Adrenal gland (tissue), 19 donors: ENCODE measurements around the gene PDE8A. TPM values are rescaled to one million over a fixed set of nuclear protein-coding genes. Genes with fewer than 3 reads are reported as not detected.
A peak's percentile ranks its signal among the peaks of the same experiment; 100 is the strongest.

Experiments
- DNase-seq, 7 donors: peaks; one replicate each; pipeline ENCODE4 v3.0.0-alpha.2; 2019 to 2020
- H3K27ac ChIP-seq, 5 donors: fragments of 200-600 bp; sonication (generic) in 4 of 5; 1 replicate in 3 of 5; 2 replicates in 2 of 5; pipeline versions ENCODE4 v1.5.1 to v1.8.0; 2016 to 2020; ENCODE audit warnings: mild to moderate bottlenecking in 1 of 5
- H3K27me3 ChIP-seq: fragments of 200-600 bp; 2 replicates; pipeline ENCODE4 v1.8.0; 2021
- H3K36me3 ChIP-seq, 2 donors: fragments of 200-600 bp; replicated peaks in 1 of 2; 1 replicate in 1 of 2; 2 replicates in 1 of 2; pipeline versions ENCODE4 v1.5.1 to v1.8.0; 2018 to 2022
- H3K4me1 ChIP-seq, 2 donors: fragments of 200-600 bp; replicated peaks in 1 of 2; 1 replicate in 1 of 2; 2 replicates in 1 of 2; pipeline versions ENCODE4 v1.5.1 to v1.8.0; 2018 to 2021
- H3K4me3 ChIP-seq, 4 donors: fragments of 200-600 bp; sonication (generic) in 3 of 4; one replicate each; pipeline ENCODE4 v1.5.1; 2016 to 2018
- H3K9me3 ChIP-seq, 3 donors: fragments of 200-600 bp; sonication (generic) in 1 of 3; replicated peaks in 1 of 3; 1 replicate in 2 of 3; 2 replicates in 1 of 3; pipeline versions ENCODE4 v1.5.1 to v1.8.0; 2016 to 2021
- CTCF ChIP-seq, 6 experiments: fragments of 450-650 bp in 4 of 6; fragments of 200-600 bp in 2 of 6; sonication (generic) in 1 of 6; IDR thresholded peaks; 1 replicate in 5 of 6; 2 replicates in 1 of 6; pipeline versions ENCODE4 v1.5.1 to v1.8.0; 2016 to 2021; ENCODE audit warnings: antibody characterized with exemption in 6 of 6, mild to moderate bottlenecking in 2 of 6, moderate library complexity in 1 of 6
- POLR2A ChIP-seq, 2 donors: fragments of 450-650 bp; IDR thresholded peaks; one replicate each; pipeline ENCODE4 v1.6.1; 2017; ENCODE audit warnings: antibody characterized with exemption in 2 of 2, mild to moderate bottlenecking in 2 of 2, moderate library complexity in 1 of 2
- WGBS, 4 donors: extraction: QIAGEN DNeasy Blood & Tissue Kit in 2 of 4; methylation state at CpG; one replicate each; pipeline versions ENCODE4 v1.1.5 to v1.1.7; 2013 to 2017; 5-methylcytosine and 5-hydroxymethylcytosine counted together
- intact Hi-C, 2 donors: fragments of 100-400 bp; cut with DNase I; formaldehyde crosslinking; loops; one replicate each; pipeline versions ENCODE4 v1.14.1 to v1.15.0; 2022 to 2023
- long read RNA-seq, 10 donors: library from polyadenylated mRNA in 3 of 10; unstranded in 2 of 10; stranded (forward) in 1 of 10; transcript quantifications; one replicate each; pipeline ENCODE4 v2.0.0 and lab custom pipeline, GENCODE V29; 2021 to 2026
- polyA plus RNA-seq, 3 donors: library from polyadenylated mRNA; stranded (reverse); fragments of 200-250 nt in 2 of 3; fragments of 350-450 nt in 1 of 3; fragmentation: Illumina TruSeq in 1 of 3; extraction: RNeasy Lipid Tissue Mini Kit (QIAGEN cat#74804) in 1 of 3; gene quantifications; one replicate each; pipeline ENCODE4 v1.2.3, GENCODE V29; 2013 to 2014
- total RNA-seq, 9 donors: library from RNA; depleted of rRNA in 4 of 9; stranded (reverse); fragments of >200 nt in 4 of 9; fragments of 120-200 nt in 1 of 9; fragmentation: NEBNext Ultra II Directional in 1 of 9; extraction: Animal tissue kit (Norgen Biotek cat#: 25700) in 1 of 9; gene quantifications; one replicate each; pipeline versions ENCODE4 v1.1.0 to v1.2.4, GENCODE V29; 2013 to 2023
- donor health status: healthy with polysubstance abuse.
- donor health status: Bipolar disorder and iron deficiency.
- donor health status: DM: yes; HTN: yes; CAD: no.
- donor health status: DM: no; HTN: no; CAD: no.
- donor health status: DM: no; HTN: no; CAD: no.
- donor health status: DM: yes; HTN: yes; CAD: no.

Gene PDE8A
- total RNA-seq: 100 to 1,000 TPM in 1 of 9 donors, 10 to 100 TPM in 8; 47.3 to 103 (median 62.2) TPM
- 100 to 1,000 TPM in 1 of 3 donors, 10 to 100 TPM in 2; 83.9 to 123 (median 85.5) TPM for polyA plus RNA-seq
- long read RNA-seq, donor 1, partial matches to known transcripts: 22 of 26 reads
- long read RNA-seq, donor 1, other reads (novel, unspliced or antisense): 0 of 26 reads
- long read RNA-seq, donor 2, partial matches to known transcripts: 0 of 3 reads
- long read RNA-seq, donor 2, other reads (novel, unspliced or antisense): 0 of 3 reads
- long read RNA-seq, donor 3, partial matches to known transcripts: 18 of 23 reads
- long read RNA-seq, donor 3, other reads (novel, unspliced or antisense): 0 of 23 reads
- long read RNA-seq, donor 4, partial matches to known transcripts: 2 of 4 reads
- long read RNA-seq, donor 4, other reads (novel, unspliced or antisense): 1 of 4 reads
- long read RNA-seq, donor 5, transcript PDE8A-203 (22 exons, 3,912 nt): major isoform, 52 of 77 reads
- long read RNA-seq, donor 5, partial matches to known transcripts: 7 of 77 reads
- long read RNA-seq, donor 5, other reads (novel, unspliced or antisense): 16 of 77 reads
- long read RNA-seq, donor 6, partial matches to known transcripts: 4 of 7 reads
- long read RNA-seq, donor 6, other reads (novel, unspliced or antisense): 3 of 7 reads
- long read RNA-seq, donor 7, partial matches to known transcripts: 0 of 2 reads
- long read RNA-seq, donor 7, other reads (novel, unspliced or antisense): 0 of 2 reads
- long read RNA-seq, donor 8, partial matches to known transcripts: 25 of 28 reads
- long read RNA-seq, donor 8, other reads (novel, unspliced or antisense): 0 of 28 reads
- long read RNA-seq, donor 9, partial matches to known transcripts: 0 of 4 reads
- long read RNA-seq, donor 9, other reads (novel, unspliced or antisense): 0 of 4 reads
- long read RNA-seq, donor 10: 0 reads

GRCh38 chr15:84981711-84982300 is at the start of gene PDE8A:
TSS of gene PDE8A (plus strand) at chr15:84981856. CDS start at chr15:84982163, 307 bp downstream.
- DNase-seq: peak; percentile 40 to 65 (median 52)
- intact Hi-C loops: no loop called here
- Histone ChIP-seq H3K9me3 (no peaks in the 10 kb centered on the region), H3K27me3 (no peaks in the 10 kb centered on the region), H3K36me3 (no peaks in the 10 kb centered on the region), H3K27ac (peak within 1 kb of the TSS; percentile 87 to 97 (median 91)), H3K4me3 (peak within 1 kb of the TSS; percentile 88 to 97 (median 94)), H3K4me1 (peaks cover 11 to 55% of the 10 kb centered on the region in 2 donors)
- TF ChIP-seq POLR2A (IDR thresholded peaks at IDR 0.05): no peak
- peak in 2 of 6 experiments; percentile 30 to 42 for TF ChIP-seq CTCF (IDR thresholded peaks at IDR 0.05)
- WGBS, 4 donors: 0 to 1% (median 0%) methylated on average over 7 to 93 of the region's 95 CpGs

GRCh38 chr15:84934942-84935729 is 46.5 kb upstream of the PDE8A start:
- Histone ChIP-seq H3K4me1 (no peaks in the 10 kb centered on the region), H3K4me3 (no peak overlapping the region), H3K27me3 (no peaks in the 10 kb centered on the region), H3K36me3 (no peaks in the 10 kb centered on the region), H3K27ac (no peak overlapping the region), H3K9me3 (no peaks in the 10 kb centered on the region)
- peak in 1 of 7 donors; percentile 36 for DNase-seq
- intact Hi-C loops: loop anchor here in 1 of 2 donors (10.0 kb wide), 2 partner anchors 220 to 340 kb away; partner anchors contain the start of gene SEC11A
- WGBS, 4 donors: 77 to 94% (median 84%) methylated on average over 11 to 21 of the region's 21 CpGs
- TF ChIP-seq CTCF (IDR thresholded peaks at IDR 0.05) (peak in 2 of 6 experiments; percentile 31 to 33), POLR2A (IDR thresholded peaks at IDR 0.05) (no peak)

GRCh38 chr15:84937144-84937543 is 44.5 kb upstream of the PDE8A start:
- WGBS, 4 donors: 69 to 86% (median 74%) methylated on average over 5 of the region's 5 CpGs
- TF ChIP-seq CTCF (IDR thresholded peaks at IDR 0.05): no peak
- no peak for TF ChIP-seq POLR2A (IDR thresholded peaks at IDR 0.05)
- Histone ChIP-seq H3K36me3 (no peaks in the 10 kb centered on the region), H3K4me3 (no peak overlapping the region), H3K4me1 (no peaks in the 10 kb centered on the region), H3K27ac (no peak overlapping the region), H3K27me3 (no peaks in the 10 kb centered on the region), H3K9me3 (no peaks in the 10 kb centered on the region)
- no peak for DNase-seq
- intact Hi-C loops: loop anchor here in 1 of 2 donors (10.0 kb wide), 2 partner anchors 222 to 342 kb away; partner anchors contain the start of gene SEC11A
